ENCODE measurements around the gene CDH4.

DNA sequence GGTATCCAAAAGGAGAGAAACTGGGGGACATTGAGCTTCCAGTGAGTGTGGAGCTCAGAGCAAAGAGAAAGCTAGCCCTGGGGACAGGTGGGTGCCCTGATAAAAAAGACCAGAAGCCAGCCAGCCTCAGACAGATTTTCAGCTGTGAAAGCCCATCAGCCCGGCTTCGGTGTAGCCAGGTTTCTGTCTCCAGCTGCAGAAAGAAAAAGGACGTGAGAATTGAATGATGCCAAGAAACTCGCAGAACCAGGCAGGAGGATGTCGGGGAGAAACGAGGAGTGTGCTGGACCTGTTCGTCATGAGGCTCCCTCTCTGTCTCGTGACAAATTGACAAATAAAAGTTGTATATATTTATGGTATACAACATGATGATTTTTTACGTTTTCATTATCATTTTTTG lies 63.3 kb downstream of the CDH4 start:
- TF ChIP-seq, protein P1, sequence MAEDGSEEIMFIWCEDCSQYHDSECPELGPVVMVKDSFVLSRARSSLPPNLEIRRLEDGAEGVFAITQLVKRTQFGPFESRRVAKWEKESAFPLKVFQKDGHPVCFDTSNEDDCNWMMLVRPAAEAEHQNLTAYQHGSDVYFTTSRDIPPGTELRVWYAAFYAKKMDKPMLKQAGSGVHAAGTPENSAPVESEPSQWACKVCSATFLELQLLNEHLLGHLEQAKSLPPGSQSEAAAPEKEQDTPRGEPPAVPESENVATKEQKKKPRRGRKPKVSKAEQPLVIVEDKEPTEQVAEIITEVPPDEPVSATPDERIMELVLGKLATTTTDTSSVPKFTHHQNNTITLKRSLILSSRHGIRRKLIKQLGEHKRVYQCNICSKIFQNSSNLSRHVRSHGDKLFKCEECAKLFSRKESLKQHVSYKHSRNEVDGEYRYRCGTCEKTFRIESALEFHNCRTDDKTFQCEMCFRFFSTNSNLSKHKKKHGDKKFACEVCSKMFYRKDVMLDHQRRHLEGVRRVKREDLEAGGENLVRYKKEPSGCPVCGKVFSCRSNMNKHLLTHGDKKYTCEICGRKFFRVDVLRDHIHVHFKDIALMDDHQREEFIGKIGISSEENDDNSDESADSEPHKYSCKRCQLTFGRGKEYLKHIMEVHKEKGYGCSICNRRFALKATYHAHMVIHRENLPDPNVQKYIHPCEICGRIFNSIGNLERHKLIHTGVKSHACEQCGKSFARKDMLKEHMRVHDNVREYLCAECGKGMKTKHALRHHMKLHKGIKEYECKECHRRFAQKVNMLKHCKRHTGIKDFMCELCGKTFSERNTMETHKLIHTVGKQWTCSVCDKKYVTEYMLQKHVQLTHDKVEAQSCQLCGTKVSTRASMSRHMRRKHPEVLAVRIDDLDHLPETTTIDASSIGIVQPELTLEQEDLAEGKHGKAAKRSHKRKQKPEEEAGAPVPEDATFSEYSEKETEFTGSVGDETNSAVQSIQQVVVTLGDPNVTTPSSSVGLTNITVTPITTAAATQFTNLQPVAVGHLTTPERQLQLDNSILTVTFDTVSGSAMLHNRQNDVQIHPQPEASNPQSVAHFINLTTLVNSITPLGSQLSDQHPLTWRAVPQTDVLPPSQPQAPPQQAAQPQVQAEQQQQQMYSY (CRISPR knock-in tag; IDR thresholded peaks at IDR 0.05) = no peak
- TF ChIP-seq TGIF2 (CRISPR knock-in tag; IDR thresholded peaks at IDR 0.05) = no peak
- TF ChIP-seq ZNF629 (CRISPR knock-in tag; conservative IDR thresholded peaks at IDR 0.05) = no peak
- TF ChIP-seq BHLHE40 (IDR thresholded peaks at IDR 0.05; ENCODE audit: low read length) = no peak
- no peak for TF ChIP-seq SRF (IDR thresholded peaks at IDR 0.05; ENCODE audit: low read depth, low read length)
- TF ChIP-seq ARHGAP35 (CRISPR knock-in tag; IDR thresholded peaks at IDR 0.05; ENCODE audit: borderline replicate concordance) = no peak
- no peak for TF ChIP-seq MAZ (IDR thresholded peaks at IDR 0.05; ENCODE audit: borderline replicate concordance, low read depth, low read length)
- TF ChIP-seq MAZ (CRISPR knock-in tag; IDR thresholded peaks at IDR 0.05; ENCODE audit: low read depth) = no peak
- no peak for TF ChIP-seq RXRA (CRISPR knock-in tag; IDR thresholded peaks at IDR 0.05)
- no peak for TF ChIP-seq NCOR1 (IDR thresholded peaks at IDR 0.05; ENCODE audit: borderline replicate concordance, low read length)
- TF ChIP-seq ZFP82 (CRISPR knock-in tag; IDR thresholded peaks at IDR 0.05; ENCODE audit: borderline replicate concordance) = no peak

Data from HepG2 (cell line).